Forelimb muscle (tissue), 1 donor: ENCODE results near the gene UROC1. TPM values are rescaled to one million over a fixed set of nuclear protein-coding genes. Genes with fewer than 3 reads are reported as not detected.

Source experiments
- DNase-seq: peaks from one replicate; pipeline ENCODE4 v3.0.0-alpha.2; 2013; ENCODE audit warnings: low read depth
- polyA plus RNA-seq: library from polyadenylated mRNA; unstranded; fragments of 120-200 nt; gene quantifications from one replicate; pipeline ENCODE4 v1.2.1, GENCODE V29; 2013; ENCODE audit not compliant: insufficient read length

UROC1 gene
- polyA plus RNA-seq, 1 donor = 0.10 TPM

GRCh38 chr3:126494970-126495230 is 22.7 kb downstream of the UROC1 start:
- DNase-seq = no peak

DNA sequence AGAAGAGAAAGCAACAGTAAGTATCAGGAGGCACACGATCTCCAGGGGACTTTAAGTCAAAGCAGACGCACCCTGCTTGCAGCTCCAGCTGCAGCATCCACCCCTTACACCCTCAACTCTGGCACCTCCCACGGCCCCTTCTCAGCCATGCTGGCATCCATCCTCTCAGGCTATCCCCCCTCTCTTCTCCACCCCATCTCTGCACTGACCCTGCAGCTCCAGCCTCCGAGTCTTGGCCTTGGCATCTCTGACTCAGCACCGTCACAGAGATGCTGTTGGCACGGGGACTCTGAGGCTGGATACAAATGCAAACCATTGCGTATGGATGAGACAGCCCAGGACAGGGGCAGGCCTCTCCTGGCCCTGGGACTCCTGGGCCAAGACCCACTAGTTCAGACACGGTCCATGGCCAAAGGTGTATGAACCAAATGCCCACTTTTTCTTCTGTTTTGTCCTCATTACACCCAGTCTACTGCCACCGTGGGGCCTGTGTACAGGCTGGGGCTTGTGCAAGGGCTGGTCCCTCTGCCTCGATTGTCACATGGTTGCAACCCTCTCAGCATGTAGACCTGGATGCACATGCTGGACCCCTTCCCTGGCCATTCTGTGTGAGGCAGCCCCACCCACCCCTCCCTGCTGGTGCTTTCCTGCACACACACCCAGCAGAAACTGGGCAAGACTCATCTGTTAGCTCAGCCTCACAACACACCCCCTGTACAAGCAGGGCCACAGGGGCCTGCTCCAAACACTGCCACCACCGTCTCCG is 23.2 kb downstream of the UROC1 start:
- DNase-seq = no peak

- DNase-seq = no peak
These were observed 23.8 kb downstream of the UROC1 start for GRCh38 chr3:126493739-126494138.

DNA sequence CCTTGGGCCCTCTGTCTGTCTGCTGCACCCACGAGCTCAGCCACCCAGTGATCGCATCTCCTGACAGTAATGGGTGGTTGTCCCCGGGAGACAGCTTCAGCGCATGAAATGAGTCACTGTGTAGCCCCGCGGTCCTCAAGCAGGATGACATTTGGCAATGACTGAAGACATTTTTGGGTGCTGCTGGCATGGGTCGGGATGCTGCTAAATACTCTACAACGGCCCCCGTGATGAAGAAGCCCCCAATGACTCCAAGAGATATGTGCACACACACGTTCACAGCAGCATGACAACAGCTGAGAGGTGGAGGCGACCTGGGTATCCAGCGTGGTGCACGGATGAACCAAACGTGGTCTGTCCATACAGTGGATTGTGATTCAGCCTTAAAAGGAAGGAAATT is 24.5 kb downstream of the UROC1 start:
- no peak for DNase-seq

- no peak for DNase-seq
These were observed 26.2 kb downstream of the UROC1 start for GRCh38 chr3:126491221-126492013.

- no peak for DNase-seq
These were observed 27.0 kb downstream of the UROC1 start for GRCh38 chr3:126490619-126491018.

DNA sequence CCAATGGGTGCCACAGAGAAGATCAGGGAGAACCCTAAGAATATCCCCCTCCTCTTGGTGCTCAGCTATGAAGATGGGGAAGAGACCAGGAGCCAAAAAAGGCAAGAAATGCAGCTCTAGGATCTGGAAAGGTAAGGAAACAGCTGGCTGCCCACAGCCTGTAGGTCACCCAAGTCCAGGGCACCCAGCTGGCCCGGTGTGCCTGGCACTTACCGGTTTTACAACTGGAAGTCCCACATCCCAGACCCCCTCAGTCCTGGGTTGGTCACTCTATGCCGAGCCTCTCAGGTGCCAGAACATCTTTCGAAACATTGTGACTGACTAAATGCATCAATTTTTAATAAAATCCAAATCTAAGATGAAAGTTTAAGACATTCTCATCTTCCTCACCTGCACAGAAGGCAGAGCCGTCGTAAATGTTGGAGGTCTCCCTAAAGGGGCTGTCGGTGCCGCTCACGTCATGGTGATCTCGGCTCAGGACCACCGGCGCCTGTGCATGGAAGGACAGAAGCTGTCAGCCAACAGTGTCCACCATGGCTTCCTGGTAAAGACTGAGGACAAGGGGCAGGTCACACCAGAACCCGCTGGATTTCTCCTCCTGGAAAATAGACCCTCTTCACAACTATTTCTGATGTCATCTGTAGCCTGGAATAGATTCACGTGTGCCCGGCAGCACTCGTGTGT is 28.5 kb downstream of the UROC1 start:
- DNase-seq = no peak

DNA sequence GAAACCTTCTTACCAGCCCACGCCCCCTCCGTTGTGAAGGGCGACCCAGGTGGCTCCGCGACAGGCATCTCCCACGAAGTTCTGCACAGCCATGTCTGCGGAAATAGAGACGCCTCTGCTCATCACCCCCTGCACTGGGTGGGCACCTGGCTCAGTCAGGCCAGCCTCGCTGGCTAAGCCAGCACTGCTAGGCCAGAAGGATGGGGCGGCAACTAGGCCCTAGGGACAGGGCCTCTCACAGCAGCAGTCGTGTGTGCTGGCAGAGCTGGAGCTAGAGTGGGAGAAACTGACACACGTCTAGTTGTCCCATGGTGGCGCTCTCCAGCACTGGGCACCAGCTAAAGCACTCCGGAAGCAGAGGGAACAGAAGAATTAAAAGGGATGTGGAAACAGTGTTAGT is 29.4 kb downstream of the UROC1 start:
- DNase-seq = no peak

- no peak for DNase-seq
These were observed 30.3 kb downstream of the UROC1 start for GRCh38 chr3:126487151-126487771.

DNA sequence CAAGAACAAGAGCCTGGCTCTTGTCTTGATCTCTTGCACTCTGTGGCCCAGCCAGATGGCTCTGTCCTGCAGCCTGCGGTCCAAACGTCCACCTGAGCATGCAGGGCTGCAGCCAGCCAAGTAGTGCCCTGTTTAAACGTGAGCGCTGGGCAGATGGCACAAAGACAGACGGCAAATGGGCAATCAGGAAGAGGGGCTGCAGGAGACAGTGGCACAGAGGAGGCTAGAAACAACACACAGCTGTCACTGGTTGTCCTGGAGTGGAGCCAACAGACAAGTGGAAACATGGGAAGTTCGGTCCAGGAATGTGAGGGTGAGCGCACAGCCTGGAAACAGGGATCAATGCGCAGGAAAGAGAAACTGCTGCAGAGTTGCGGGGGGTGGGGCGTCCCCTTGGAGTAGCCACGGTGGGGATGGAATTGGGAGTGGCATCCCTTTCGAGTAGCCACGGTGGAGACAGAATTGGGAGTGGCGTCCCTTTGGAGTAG is 31.2 kb downstream of the UROC1 start:
- DNase-seq = no peak

DNA sequence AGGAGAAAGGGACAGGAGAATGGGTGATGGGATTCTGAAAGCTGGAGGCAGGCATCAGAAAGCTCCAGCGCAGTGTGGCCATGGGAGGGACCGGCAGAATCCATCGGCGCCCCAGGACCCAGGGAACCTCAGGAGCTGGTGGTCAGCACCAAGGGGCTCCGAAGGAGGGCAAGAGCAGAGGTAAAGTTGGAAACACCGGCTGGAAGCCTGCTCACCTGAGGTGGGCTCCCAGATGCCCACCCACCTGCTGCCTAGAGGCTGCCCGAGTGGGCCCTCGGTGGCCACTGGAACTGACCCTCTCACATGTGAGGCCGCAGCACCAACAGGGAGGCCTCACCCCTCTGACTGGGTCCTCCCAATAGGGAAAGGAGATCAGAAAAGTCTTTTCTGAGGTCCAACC is 31.6 kb downstream of the UROC1 start:
- DNase-seq = no peak

- no peak for DNase-seq
These were observed 32.2 kb downstream of the UROC1 start for GRCh38 chr3:126485176-126485897.

- no peak for DNase-seq
These were observed 32.9 kb downstream of the UROC1 start for GRCh38 chr3:126484662-126485061.

GRCh38 chr3:126484148-126484547 is 33.4 kb downstream of the UROC1 start:
- no peak for DNase-seq

DNA sequence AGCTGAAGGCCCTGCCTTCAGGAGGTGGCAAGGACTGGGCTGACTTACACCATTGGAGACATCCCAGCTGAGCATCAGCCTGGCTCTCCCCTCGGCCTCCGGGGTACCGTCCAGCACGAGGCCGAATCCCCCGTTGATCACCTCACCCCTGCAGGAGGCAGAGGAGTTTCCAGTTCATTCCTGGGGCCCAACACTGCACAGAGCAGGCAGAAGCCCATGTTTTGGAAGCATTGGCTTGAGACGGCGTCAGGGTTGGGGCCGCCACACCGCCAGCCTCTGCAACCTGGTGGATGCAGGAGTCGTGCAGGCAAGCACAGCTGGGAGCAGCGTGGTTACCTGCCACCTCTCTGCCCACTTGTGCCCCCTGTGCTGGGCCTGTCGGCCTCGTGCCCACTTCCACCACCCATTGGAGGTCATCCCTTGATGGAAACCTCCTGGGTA is 34.2 kb downstream of the UROC1 start:
- DNase-seq = no peak

- no peak for DNase-seq
These were observed 34.9 kb downstream of the UROC1 start for GRCh38 chr3:126482503-126483255.

DNA sequence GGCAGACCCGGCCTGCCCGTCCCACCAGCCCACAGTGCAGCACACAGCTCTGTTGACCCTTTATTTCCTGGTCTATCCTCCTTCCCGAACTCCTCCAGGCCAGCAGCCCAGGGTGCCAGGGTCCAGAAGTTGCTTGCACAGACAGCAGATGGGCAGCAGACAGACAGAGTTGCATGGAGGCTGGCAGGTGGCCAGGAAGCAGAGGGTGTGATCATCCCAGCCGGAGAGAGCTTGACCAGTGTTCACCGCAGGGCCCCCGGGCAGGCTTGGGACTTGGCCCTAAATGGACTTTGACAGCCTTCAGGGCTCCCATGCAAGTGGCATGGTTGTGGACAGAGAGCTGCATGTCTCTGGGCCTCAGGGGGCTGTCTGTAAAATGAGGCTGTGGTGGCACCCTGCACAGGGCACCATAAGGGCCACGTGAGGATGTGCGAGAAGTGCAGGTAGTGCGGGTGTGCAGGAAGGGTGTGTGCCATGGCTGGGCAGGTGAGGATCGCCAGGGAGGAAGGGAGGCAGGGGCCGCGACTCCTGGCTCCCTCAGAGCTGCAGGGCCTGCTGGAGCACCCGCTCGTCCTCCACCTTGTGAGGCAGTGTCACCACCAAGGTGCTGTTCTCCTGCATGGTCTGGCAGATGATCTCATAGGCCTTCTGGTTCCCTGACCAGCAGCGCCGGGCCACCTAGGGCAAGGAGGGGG is 35.6 kb downstream of the UROC1 start:
- no peak for DNase-seq

DNA sequence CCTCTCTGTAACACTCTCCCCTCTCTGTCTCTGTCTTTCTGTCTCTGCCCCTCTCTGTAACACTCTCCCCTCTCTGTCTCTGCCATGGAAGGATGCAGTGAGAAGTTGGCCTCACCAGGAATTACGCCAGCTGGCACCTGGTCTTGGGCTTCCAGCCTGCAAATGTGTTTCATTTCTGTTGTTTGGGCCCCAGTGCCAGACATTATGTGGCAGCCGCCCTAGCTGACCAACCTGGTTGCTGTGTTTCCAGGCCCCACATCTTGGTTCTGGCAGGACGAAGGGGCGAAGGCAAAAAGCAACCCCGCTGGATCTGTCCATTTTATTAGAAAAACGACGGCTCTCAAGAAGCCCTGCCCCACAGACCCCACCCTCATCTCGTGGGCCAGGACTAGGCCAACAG is 36.7 kb downstream of the UROC1 start:
- no peak for DNase-seq

DNA sequence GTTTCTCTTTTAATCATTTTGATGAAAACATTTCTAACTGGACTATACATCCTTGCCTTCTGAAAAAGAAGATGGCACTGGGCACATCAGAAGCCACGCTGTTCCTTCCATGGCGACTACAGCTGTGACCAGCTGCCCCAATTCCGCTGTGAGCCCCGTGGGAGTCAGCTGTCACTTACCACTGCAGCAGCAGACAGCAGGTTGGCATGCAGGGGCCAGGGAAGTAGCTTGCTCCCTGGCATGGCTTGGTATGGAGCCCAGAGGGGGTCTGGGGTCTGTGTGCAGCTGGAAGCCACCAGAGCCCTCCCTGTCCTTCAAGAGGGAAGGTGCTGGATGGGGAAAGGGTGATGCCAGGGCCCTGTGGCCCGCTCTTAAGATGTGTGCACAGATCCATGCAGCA is 37.4 kb downstream of the UROC1 start:
- DNase-seq = no peak

- DNase-seq = no peak
These were observed 37.9 kb downstream of the UROC1 start for GRCh38 chr3:126479642-126480041.
